Raji (cell line): Measurements from ENCODE around the gene HTATIP2.
A peak's percentile ranks its signal among the peaks of the same experiment; 100 is the strongest.

Experiments
- POLR2A ChIP-seq: IDR thresholded peaks from 2 replicates; pipeline ENCODE4 v1.6.1; 2011; ENCODE audit warnings: low read depth, low read length, control low read depth; ENCODE audit not compliant: insufficient read depth

HTATIP2 gene

GRCh38 chr11:20362481-20362880 lies 1.0 kb upstream of the HTATIP2 start:
- TF ChIP-seq POLR2A: no peak

- TF ChIP-seq POLR2A: no peak
These were observed 390 bp upstream of the HTATIP2 start for GRCh38 chr11:20363149-20363499.

GRCh38 chr11:20364341-20364792 lies 853 bp downstream of the HTATIP2 start:
- no peak for TF ChIP-seq POLR2A

- TF ChIP-seq POLR2A: no peak
These were observed 3.9 kb downstream of the HTATIP2 start for GRCh38 chr11:20367313-20367948.

- TF ChIP-seq POLR2A: no peak
These were observed 4.9 kb downstream of the HTATIP2 start for GRCh38 chr11:20368438-20368837.

GRCh38 chr11:20369826-20370225 lies 6.3 kb downstream of the HTATIP2 start:
- TF ChIP-seq POLR2A: no peak

- TF ChIP-seq POLR2A: no peak
These were observed 8.6 kb downstream of the HTATIP2 start for GRCh38 chr11:20372081-20372626.

- no peak for TF ChIP-seq POLR2A
These were observed 9.6 kb downstream of the HTATIP2 start for GRCh38 chr11:20373147-20373546.

- no peak for TF ChIP-seq POLR2A
These were observed 10.2 kb downstream of the HTATIP2 start for GRCh38 chr11:20373568-20374209.

GRCh38 chr11:20374741-20375300 lies 11.3 kb downstream of the HTATIP2 start:
- no peak for TF ChIP-seq POLR2A

- TF ChIP-seq POLR2A: no peak
These were observed 12.7 kb downstream of the HTATIP2 start for GRCh38 chr11:20376162-20376730.

- TF ChIP-seq POLR2A: peak; percentile 95
These were observed 24.0 kb downstream of the HTATIP2 start, which contains the start of gene PRMT3 for GRCh38 chr11:20387261-20388095. PRMT3 (plus strand) TSS chr11:20387716; CDS start chr11:20387747, 31 bp downstream.

- no peak; the same call in 1 of the 2 replicates for TF ChIP-seq POLR2A
These were observed 24.9 kb downstream of the HTATIP2 start for GRCh38 chr11:20388096-20389055.

- TF ChIP-seq POLR2A: no peak
These were observed 33.8 kb downstream of the HTATIP2 start for GRCh38 chr11:20397281-20397680.

GRCh38 chr11:20399498-20399897 lies 36.0 kb downstream of the HTATIP2 start:
- no peak for TF ChIP-seq POLR2A
